HG02678 (cell line): ENCODE data around the gene NR4A3.
"Not testable (repeated sequence)": the region's sequence is repeated elsewhere in the genome, so short reads cannot be mapped to it uniquely, and the experiment has no call there.

Experiments
- ATAC-seq: cut with Tn5 transposase; IDR thresholded peaks from one replicate; pipeline ENCODE4 v1.9.1; 2021; ENCODE audit warnings: mild to moderate bottlenecking, moderate library complexity; ENCODE audit not compliant: unreplicated experiment

Gene NR4A3

GRCh38 chr9:99821396-99822108, at the start of gene NR4A3:
Gene NR4A3, plus strand, starts transcription at chr9:99821885. Its CDS starts 6,158 bp downstream, at chr9:99828043.
- peak; percentile 34 for ATAC-seq

GRCh38 chr9:99773468-99774138, 48.1 kb upstream of the NR4A3 start:
- ATAC-seq, result no peak

- no peak for ATAC-seq
Measured at GRCh38 chr9:99778308-99778707, 43.4 kb upstream of the NR4A3 start.

GRCh38 chr9:99778836-99779235, 42.8 kb upstream of the NR4A3 start:
- no peak for ATAC-seq

- no peak for ATAC-seq
Measured at GRCh38 chr9:99779277-99779676, 42.4 kb upstream of the NR4A3 start.

- not testable (repeated sequence) for ATAC-seq
Measured at GRCh38 chr9:99782349-99782748, 39.3 kb upstream of the NR4A3 start.

GRCh38 chr9:99782962-99783718, 38.5 kb upstream of the NR4A3 start:
- no peak for ATAC-seq

- no peak for ATAC-seq
Measured at GRCh38 chr9:99783799-99784198, 37.9 kb upstream of the NR4A3 start.

GRCh38 chr9:99785010-99785590, 36.6 kb upstream of the NR4A3 start:
- ATAC-seq, result no peak

GRCh38 chr9:99787556-99787955, 34.1 kb upstream of the NR4A3 start:
- no peak for ATAC-seq

GRCh38 chr9:99793528-99793927, 28.2 kb upstream of the NR4A3 start:
- no peak for ATAC-seq

- ATAC-seq, result no peak
Measured at GRCh38 chr9:99796231-99796630, 25.5 kb upstream of the NR4A3 start.

GRCh38 chr9:99801775-99802174, 19.9 kb upstream of the NR4A3 start:
- no peak for ATAC-seq

- no peak for ATAC-seq
Measured at GRCh38 chr9:99803694-99804093, 18.0 kb upstream of the NR4A3 start.

- peak; percentile 66 for ATAC-seq
Measured at GRCh38 chr9:99807276-99807852, 14.3 kb upstream of the NR4A3 start.

GRCh38 chr9:99807956-99808355, 13.7 kb upstream of the NR4A3 start:
- no peak for ATAC-seq

- no peak for ATAC-seq
Measured at GRCh38 chr9:99808454-99808853, 13.2 kb upstream of the NR4A3 start.

- ATAC-seq, result no peak
Measured at GRCh38 chr9:99809586-99810319, 11.9 kb upstream of the NR4A3 start.

GRCh38 chr9:99811172-99811571, 10.5 kb upstream of the NR4A3 start:
- no peak for ATAC-seq

GRCh38 chr9:99811598-99812383, 9.9 kb upstream of the NR4A3 start:
- ATAC-seq, result no peak
